Measurements from ENCODE around the gene HOXD4. TPM values are rescaled to one million over a fixed set of nuclear protein-coding genes. Genes with fewer than 3 reads are reported as not detected.

HOXD4 gene
- total RNA-seq, 1 experiment from 2014 or later = 0.61 TPM

- RAD21 ChIA-PET (ENCODE audit: low non-redundant PET in 1 of 2, low total read pairs in 2 of 2, uncharacterized antibody in 2 of 2, unreplicated experiment in 2 of 2) = no interaction called here
These were observed 26.2 kb upstream of the HOXD4 start for GRCh38 chr2:176124947-176125771.

More at GRCh38 chr2:176124947-176125771, 26.2 kb upstream of the HOXD4 start:
- Histone ChIP-seq H3K4me2 (ENCODE audit: low read length) (no peak overlapping the region), H3K9me2 (ENCODE audit: insufficient read depth) (no peaks in the 10 kb centered on the region), H3K27me3 (ENCODE audit: insufficient read depth, low read length) (no peaks in the 10 kb centered on the region), H2AFZ (ENCODE audit: low read depth, low read length, poor library complexity, severe bottlenecking) (no peak overlapping the region), H3K36me3 (ENCODE audit: control insufficient read depth in 1 of 2, insufficient read depth in 2 of 2, low read length in 2 of 2) (no peaks in the 10 kb centered on the region), H3K79me2 (ENCODE audit: insufficient read depth, low read length) (no peaks in the 10 kb centered on the region), H3K9ac (ENCODE audit: low read length) (no peak overlapping the region), H3K4me1 (ENCODE audit: control insufficient read depth in 1 of 2, insufficient read depth in 2 of 2, low read length in 2 of 2) (peaks cover 0 to 8% of the 10 kb centered on the region in 2 experiments; a peak in 2 of 4 replicates), H3K4me3 (replicated peaks in 1 of 2; ENCODE audit: low read depth in 1 of 2, low read length in 2 of 2) (no peak overlapping the region), H3K27ac (ENCODE audit: low read depth, low read length) (no peak overlapping the region), H4K20me1 (ENCODE audit: insufficient read depth) (no peaks in the 10 kb centered on the region), H3K9me3 (ENCODE audit: control insufficient read depth in 1 of 2, insufficient read depth in 1 of 2, low read depth in 1 of 2, low read length in 2 of 2) (no peaks in the 10 kb centered on the region)
- ATAC-seq (no peak), DNase-seq (ENCODE audit: low read depth, low spot score) (no peak)
- POLR2A ChIA-PET = no interaction called here
- CTCF ChIA-PET = interaction anchor here (1.0 to 3.9 kb wide), 4 partner anchors 15 to 1024 kb away, joined by 4 to 31 read pairs (median 17); no protein-coding TSS in a partner anchor
- no peak for TF ChIP-seq ZFX (IDR thresholded peaks at IDR 0.05)
- TF ChIP-seq POLR2AphosphoS5 (IDR thresholded peaks at IDR 0.05; ENCODE audit: low read depth, low read length) = no peak
- TF ChIP-seq CBX3 (IDR thresholded peaks at IDR 0.05; ENCODE audit: low read depth) = no peak
- no peak for TF ChIP-seq RAD21 (IDR thresholded peaks at IDR 0.05; ENCODE audit: low read depth)
- no peak for TF ChIP-seq EZH2 (IDR thresholded peaks at IDR 0.05)
- no peak for TF ChIP-seq ZBTB33 (IDR thresholded peaks at IDR 0.05; ENCODE audit: extremely low read depth, insufficient replicate concordance, low read length)
- no peak for TF ChIP-seq FOSL1 (IDR thresholded peaks at IDR 0.05; ENCODE audit: low read depth)
- no peak for TF ChIP-seq REST (IDR thresholded peaks at IDR 0.05; ENCODE audit: low read depth)
- no peak for TF ChIP-seq CEBPB (IDR thresholded peaks at IDR 0.05; ENCODE audit: low read depth)
- no peak for TF ChIP-seq TCF7L2 (IDR thresholded peaks at IDR 0.05; ENCODE audit: borderline replicate concordance, extremely low read depth, insufficient read depth, insufficient read length)
- no TSS peak for BruUV-seq (replicated peaks)
- intact Hi-C loops (cut with micrococcal nuclease) = loop anchor here (5.0 kb wide), 3 partner anchors 707 to 1632 kb away; no protein-coding TSS in a partner anchor
